HL-60/S4 (cell line): ENCODE results near the gene ATRIP.
"Not testable (repeated sequence)": the region's sequence is repeated elsewhere in the genome, so short reads cannot be mapped to it uniquely, and the experiment has no call there.

Source experiments
- in situ Hi-C: fragments of 300-500 bp; cut with MboI; formaldehyde crosslinking; loops from 2 replicates; pipeline ENCODE4 v1.14.3; 2022; ENCODE audit warnings: low sequenced_read_pairs

The ATRIP gene

DNA sequence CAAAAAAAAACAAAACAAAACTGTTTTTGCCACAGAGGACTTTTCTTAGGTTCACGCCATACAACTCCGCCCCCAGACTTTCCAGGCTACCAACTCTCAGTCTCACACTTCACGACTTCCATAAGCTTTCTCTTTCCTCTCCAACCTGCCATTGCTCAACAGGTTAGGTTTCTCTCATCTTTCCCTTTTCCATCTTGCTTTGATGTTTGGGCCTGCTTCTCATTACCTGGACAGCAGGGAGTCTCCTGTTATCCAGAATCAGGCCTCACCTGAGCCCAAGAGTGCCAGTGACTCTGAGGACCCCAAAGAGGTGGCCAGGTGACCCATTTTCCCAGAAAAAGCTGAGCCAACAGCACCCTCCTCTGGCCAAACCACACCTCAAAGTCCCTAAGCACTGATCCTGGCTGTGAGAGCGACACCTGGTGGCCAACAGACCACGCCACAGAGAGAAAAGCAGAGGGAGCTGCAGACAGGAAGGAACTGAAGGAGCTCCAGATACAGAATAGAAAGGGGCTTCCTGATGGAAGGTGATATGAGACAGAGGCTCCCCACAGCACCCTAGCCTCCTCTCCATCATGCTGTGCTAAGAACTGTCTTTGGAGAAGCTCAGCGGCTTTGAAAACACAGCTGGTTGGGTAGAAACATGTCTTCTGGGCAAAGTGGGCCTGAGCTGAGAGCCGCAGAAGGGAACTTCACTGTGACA, 10.6 kb upstream of the ATRIP start:
- in situ Hi-C loops = loop anchor here (10.0 kb wide), 1 partner anchor 161 kb away; no protein-coding TSS in a partner anchor

DNA sequence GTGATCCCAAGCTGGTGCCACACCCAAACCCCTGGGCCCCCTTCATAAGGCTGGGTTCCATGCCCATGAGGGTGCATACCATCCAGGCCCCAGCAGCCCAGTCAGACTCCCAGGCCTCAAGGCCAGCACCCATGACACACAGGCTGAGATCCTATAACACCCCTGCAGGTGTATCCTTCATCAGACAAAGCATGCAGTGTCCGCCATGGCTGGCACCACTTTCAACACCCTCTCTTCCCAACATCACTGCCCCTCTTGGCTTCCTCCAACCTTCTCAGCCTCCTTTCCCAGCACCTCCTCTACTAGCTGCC, 10.1 kb upstream of the ATRIP start:
- in situ Hi-C loops = loop anchor here (10.0 kb wide), 1 partner anchor 162 kb away; no protein-coding TSS in a partner anchor

DNA sequence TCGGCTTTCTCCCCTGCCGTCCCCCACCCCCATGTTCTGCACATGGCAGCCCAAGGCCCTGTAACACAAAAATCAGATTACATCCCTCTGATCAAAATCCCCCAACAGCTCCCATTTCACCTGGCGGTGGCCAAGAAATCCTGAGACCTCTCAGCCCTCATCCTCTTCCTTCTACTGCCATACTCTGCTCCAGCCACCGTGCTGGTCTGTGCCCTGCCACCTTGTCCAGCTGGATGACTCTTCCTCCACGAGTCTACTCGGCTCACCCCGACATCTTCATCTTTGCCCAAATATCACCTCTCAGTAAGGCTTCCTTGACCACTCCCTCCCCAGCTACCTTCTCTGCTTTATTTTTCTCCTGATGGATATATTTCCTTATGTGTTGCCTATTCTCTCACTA, 9.7 kb upstream of the ATRIP start:
- in situ Hi-C loops = loop anchor here (10.0 kb wide), 1 partner anchor 162 kb away; no protein-coding TSS in a partner anchor

DNA sequence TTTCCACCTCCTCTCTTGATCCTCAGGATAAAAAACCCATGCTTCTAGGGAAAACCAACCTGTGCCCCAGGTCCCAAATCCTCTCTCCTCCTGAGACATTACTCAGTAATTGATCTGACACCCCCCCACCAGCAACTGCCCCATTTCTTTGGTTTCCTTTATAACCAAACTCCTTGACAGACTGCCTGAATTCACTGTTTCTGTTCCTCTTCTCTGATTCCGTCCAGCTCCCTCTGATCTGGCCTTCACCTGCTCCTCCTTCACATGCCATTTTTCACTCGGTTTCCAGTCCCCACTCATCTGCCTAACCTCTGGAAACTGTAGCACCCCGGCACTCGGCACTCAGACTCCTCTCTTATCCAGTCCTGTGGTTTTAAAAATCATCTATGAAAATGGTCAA, 8.7 kb upstream of the ATRIP start:
- in situ Hi-C loops = loop anchor here (10.0 kb wide), 1 partner anchor 163 kb away; no protein-coding TSS in a partner anchor

DNA sequence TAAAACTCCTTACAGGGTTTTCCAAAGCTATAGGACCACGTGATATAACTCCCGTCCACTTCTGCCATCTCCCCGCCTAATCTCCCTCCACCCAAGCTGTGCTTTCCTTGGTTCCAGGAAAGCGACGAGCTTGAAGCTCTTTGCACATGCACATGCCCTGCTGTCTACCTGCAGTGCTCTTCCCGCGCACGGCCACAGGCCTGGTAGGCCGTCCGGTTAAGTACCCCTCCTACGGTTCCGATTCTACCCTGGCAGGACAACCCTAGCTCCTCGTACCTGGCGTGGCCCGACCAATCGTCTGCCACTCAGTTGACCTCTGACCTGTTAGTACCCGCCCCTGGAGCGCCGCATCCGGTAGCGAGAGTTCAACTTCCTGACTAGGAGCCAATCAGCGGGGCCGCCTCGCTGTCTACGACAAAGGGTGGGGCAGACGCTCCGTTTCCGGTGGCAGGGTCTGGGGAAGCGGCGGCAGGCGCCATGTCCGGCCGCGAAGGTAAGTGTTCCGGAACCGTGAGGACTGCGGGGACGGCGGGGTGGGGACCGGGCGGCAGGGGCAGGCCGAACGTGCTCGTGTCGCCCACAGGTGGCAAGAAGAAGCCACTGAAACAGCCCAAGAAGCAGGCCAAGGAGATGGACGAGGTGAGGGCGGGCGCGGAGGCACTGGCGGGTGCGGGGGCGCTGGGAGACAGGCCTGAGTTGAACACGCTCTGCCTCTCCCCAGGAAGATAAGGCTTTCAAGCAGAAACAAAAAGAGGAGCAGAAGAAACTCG, 6.5 kb upstream of the ATRIP start, which contains the start of the genes CCDC51 and TMA7:
Gene CCDC51, minus strand, starts transcription at position 300 of the 770 bp plus-strand sequence. CDS start 4,991 bp downstream, outside the sequence.
Gene TMA7, plus strand, starts transcription at position 438 of the 770 bp plus-strand sequence. Its CDS starts 40 bp downstream, at position 478.
- in situ Hi-C loops = loop anchor here (10.0 kb wide), 1 partner anchor 165 kb away; no protein-coding TSS in a partner anchor

DNA sequence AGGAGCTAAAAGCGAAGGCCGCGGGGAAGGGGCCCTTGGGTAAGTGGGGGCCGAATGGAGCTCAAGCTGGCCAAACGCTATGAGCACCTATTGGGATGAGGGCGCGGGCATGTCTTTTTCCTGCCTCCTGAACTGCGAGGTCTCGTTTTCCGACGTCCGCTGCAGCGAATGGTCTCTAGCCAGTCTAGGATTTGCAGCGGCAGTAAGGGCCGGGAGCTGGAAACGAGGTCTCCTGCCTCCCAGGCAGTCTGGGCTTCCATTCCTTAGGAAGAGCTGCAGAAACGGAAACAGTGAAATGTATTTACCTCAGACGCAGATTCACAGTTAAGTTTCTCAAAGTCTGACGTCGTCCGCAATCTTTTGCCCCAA, 6.0 kb upstream of the ATRIP start:
- in situ Hi-C loops = no loop called here

DNA sequence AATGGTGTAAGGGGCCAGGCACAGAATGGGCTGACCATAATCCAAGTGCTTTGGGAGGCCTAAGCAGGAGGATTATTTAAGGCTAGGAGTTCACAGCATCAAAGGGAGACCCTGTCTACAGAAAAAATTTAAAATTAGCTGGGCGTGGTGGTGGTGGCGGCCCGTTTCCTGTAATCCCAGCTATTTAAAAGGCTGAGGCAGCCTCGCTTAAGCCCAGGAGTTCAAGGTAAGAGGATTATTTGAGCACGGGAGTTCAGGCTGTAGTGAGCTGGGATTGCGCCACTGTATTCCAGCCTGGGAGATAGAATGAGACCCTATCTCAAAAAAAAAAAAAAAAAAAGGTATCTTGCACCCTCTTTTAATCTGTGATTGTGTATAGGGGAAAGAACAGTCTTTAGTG, 4.6 kb upstream of the ATRIP start:
- in situ Hi-C loops = no loop called here

DNA sequence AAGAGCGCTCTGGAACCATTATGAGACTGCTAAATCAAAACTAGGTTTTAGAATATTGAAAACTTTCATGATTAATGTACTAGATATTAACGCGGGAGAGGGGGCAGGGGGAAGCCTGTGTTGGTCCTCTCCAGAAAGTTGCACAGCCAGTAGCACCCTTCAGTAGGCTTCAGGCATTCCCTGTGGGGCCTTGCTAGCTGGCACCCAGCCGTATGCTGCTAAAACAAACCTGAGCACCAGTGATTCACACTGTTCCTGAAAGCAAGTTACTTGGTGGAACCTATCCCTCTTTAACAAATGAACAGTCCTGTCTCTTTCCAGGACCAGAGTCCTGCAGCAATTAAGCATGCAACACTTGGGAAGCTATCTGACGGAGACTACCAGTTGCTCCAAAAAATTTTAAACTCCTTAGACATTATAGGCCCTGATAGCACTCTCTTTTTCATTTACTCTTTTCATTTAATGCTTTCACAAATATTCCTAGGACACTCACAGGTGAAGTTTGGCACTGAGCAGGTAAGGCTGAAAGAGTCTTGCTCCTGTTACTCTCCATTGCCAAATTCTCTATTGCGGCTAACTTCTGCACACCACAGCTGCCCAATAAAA, 1.2 kb upstream of the ATRIP start:
- in situ Hi-C loops = no loop called here

DNA sequence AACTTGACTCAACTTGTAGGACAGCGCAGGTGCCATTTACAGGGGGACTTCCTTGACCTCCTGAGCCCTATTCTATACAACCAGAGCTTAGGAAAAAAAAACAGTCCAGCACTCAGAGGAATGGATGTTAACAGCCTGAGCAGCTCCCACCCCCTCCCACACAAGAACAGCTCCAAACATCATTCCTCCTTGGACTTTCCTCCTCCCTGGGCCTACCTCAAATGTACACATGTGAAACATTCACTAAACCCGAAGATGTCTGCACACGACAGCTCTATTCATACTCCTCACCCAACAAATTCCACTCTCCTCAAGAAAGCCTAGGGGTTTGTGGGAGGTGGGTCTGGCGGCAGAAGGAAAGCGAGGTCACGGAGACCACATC, 503 bp upstream of the ATRIP start:
- in situ Hi-C loops = no loop called here

DNA sequence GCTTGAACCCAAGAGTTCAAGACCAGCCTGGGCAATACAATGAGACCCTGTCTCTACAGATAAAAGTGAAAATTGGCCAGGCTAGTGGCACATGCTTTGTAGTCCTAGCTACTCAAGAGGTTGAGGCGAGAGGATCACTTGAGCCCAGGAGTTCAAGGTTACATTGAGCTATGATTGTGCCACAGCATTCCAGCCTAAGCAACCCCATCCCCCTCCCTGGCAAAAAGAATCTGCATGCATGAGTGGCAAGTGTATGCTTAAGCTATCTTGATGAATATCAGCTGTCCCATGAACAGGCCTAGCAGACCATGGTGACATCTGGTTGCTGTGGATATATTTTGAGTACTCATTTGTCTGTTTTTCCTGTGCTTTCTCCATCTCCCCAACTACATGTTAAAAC, 4.7 kb downstream of the ATRIP start:
- in situ Hi-C loops = loop anchor here (10.0 kb wide), 1 partner anchor 104 kb away; the partner anchor contains the start of gene PFKFB4

DNA sequence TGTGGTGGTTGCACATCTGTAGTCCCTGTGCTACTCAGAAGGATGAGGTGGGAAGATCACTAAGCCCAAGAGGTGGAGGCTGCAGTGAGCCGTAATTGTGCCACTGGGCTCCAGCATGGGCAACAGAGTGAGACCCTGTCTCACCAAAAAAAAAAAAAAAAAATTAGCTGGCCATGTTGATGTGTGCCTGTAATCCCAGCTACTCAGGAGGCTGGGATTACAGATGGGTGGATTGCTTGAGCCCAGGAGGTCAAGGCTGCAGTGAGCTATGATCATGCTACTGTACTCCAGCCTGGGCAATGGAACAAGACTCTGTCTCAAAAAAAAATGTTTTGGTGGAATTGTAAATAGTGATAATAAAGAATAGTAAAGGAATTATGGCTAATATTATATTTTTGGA, 9.9 kb downstream of the ATRIP start:
- in situ Hi-C loops = loop anchor here (10.0 kb wide), 1 partner anchor 98 kb away; the partner anchor contains the start of gene PFKFB4

DNA sequence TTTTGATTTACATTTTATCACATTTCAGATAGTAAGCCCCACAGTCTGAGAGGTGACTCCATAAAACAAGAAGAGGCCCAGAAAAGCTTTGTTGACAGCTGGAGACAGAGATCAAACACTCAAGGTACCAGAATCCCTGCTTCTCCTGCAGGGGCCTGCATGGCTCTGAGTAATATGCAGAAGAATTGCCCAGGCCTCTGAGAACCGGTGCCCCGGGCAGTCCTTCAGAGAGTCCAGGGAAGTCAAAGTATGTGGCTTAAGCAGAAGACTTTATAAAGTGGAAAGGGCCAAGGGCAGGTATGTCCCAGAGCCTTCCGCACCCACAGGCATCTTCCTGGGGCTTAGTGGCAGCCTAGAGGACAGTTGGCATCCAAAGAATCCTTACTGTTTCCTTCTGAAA, 12.8 kb downstream of the ATRIP start:
- in situ Hi-C loops = loop anchor here (10.0 kb wide), 1 partner anchor 95 kb away; the partner anchor contains the start of gene PFKFB4

DNA sequence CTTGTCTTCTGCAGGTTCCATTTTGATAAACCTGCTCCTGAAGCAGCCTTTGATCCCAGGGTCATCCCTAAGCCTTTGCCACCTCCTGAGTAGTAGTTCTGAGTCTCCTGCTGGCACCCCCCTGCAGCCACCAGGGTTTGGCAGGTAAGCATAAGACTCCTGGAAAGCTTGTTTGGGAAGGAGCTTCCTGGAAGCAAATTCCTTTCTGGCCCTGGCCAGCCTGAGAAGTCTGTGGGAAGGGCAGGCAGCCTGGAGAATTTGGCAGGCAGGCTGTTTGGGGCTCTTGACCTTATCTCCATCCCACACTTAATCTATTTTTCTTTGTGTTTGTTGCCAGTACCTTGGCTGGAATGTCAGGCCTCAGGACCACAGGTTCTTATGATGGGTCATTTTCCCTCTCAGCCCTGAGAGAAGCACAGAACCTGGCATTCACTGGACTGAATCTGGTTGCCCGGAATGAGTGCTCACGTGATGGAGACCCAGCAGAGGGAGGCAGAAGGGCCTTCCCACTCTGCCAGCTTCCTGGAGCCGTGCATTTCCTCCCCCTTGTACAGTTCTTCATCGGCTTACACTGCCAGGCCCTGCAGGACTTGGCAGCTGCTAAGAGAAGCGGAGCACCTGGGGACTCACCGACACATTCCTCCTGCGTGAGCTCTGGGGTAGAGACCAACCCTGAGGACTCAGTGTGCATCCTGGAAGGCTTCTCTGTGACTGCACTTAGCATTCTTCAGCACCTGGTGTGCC, 13.4 kb downstream of the ATRIP start:
- in situ Hi-C loops = loop anchor here (10.0 kb wide), 1 partner anchor 95 kb away; the partner anchor contains the start of gene PFKFB4

DNA sequence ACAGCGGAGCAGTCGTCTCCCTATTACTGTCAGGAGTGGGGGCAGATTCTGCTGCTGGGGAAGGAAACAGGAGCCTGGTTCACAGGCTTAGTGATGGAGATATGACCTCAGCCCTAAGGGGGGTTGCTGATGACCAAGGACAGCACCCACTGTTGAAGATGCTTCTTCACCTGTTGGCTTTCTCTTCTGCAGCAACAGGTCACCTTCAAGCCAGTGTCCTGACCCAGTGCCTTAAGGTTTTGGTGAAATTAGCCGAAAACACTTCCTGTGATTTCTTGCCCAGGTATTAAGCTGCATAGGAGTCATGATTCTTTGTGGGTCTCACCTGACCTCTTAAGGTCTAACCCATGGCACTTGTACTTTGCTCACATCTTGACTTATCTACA, 14.0 kb downstream of the ATRIP start:
- in situ Hi-C loops = no loop called here

DNA sequence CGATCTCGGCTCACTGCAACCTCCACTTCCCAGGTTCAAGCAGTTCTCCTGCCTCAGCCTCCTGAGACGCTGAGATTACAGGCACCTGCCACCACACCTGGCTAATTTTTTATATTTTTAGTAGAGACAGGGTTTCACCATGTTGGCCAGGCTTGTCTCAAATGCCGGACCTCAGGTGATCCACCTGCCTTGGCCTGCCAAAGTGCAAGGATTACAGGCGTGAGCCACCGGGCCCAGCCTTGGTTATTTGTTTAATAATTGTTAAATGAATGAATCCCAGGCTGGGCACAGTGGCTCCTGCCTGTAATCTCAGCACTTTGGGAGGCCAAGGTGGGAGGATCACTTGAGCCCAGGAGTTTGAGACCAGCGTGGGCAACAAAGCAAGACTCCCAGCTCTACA, 15.2 kb downstream of the ATRIP start:
- in situ Hi-C loops = not testable (repeated sequence)

DNA sequence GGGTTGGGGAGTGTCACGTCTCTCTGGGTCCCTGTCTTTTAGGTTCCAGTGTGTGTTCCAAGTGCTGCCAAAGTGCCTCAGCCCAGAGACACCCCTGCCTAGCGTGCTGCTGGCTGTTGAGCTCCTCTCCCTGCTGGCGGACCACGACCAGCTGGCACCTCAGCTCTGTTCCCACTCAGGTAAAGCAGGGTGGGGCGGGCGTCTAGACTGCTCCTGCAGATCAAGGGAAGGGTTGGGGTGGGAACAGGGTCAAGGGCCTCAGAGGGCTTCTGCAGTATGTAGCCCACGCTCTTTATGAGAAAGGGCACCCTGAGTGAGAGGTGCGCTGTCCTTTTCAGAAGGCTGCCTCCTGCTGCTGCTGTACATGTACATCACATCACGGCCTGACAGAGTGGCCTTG, 17.2 kb downstream of the ATRIP start:
- in situ Hi-C loops = no loop called here

DNA sequence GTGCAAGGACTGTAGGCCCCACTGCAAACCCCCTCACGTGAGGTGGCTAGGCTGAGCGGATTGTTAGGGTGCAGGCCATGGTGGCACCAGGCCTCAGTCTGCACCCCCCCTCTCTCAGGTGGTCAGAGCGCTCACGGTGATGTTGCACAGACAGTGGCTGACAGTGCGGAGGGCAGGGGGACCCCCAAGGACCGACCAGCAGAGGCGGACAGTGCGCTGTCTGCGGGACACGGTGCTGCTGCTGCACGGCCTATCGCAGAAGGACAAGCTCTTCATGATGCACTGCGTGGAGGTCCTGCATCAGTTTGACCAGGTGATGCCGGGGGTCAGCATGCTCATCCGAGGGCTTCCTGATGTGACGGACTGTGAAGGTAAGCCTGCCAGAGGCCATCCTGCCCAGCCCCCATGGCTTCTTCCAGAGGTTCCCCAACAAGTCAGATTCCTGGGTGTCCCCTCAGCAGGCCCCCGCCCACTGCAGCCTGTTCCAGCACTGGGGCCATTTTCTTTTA, 18.2 kb downstream of the ATRIP start:
- in situ Hi-C loops = no loop called here

DNA sequence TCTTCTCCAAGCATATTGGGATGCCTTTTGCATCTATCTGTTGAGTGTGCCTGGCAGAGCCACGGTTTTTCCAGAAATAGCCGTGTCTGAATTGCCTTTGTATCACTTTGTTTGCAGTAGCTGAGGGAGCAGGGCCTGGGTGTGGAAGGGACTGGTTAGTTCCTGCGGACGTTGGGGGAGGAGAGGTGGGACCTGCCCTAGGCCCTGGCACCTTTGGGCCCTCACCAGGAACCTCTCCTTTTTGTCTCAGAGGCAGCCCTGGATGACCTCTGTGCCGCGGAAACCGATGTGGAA, 18.6 kb downstream of the ATRIP start:
- in situ Hi-C loops = no loop called here

DNA sequence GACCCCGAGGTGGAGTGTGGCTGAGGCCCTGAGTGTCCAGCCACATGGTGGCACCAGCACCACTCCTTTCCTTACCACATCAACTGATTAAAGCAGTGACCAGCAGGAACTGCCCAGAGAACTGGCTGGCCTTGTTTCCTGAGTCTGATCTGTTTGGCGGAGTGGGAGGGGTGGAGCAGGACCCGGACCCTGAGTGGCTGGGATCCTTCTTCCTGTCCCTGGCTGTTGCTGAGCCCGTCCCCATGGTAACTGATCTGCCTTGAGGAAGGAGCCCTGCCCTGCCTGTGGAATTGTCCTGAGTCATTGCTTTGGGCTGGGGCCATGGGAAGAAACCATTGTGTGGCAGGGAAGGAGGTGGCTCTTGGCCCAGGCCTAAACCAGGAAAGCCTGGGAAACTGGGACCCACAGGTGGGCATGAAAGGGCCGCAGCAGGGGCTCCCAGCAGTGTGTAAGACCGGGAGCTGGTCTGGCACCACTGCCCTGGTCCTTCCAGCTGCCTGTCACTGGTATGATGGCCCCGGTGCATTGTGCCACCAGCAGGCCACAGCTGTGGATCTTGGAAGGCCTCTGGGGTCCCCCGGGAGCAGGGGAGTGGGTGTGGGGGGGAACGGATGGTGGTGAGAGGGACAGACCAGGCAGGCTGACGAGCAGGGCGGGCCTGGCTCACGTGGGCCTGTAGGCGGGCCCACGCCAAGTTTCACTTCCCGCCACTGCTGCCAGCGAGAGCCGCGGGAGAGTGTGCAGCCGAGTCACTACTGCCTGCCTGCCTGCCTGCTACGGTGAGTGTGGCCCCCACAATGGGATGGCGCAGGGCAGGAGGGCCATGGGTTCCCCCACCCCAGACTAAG, 19.2 kb downstream of the ATRIP start:
- in situ Hi-C loops = no loop called here
